HG03064 (cell line): ENCODE data around the gene CYP11A1.
"Not testable (repeated sequence)": the region's sequence is repeated elsewhere in the genome, so short reads cannot be mapped to it uniquely, and the experiment has no call there.

ENCODE experiments used
- ATAC-seq: cut with Tn5 transposase; IDR thresholded peaks from one replicate; pipeline ENCODE4 v1.9.1; 2021; ENCODE audit warnings: low read depth; ENCODE audit not compliant: unreplicated experiment

Gene CYP11A1

DNA sequence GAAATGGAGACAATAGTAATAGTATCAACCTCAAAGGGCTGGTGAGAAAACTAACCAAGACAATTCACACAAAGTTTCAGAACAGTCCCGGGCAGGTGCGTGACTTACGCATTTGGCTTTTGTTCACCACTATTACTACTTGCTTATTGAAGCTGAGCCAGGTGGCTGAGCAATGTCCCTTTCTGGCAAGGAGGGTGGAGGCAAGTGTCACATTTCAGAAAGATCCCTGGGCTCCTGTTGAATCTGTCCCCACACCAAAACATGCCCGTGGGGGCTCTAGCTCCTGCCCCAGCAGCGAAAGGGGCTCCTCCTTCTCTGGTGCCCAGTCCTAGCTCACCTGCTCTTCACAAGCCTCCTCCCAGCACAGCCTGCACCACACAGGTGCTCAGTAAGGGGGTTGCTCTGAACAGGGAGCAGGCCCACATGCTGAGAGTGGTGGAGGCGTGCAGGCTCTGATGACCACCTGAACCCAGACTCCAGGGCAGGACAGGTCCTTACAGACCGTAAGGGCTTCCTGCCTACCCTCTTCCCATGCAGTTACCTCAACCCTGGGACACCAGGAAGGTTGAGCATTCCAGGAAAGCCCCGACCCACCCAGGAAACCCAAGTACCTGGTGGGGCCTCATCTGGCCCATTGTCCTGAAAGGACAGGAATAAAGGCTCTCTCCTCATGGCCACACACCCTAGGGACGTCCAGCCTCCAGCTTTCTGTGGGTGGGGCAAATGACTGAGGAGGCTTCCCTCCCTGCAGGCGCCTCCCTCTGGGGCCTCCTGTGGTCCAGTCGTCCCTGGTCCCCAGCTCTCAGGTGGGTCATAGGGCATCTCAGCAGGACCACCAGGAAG is 33.7 kb upstream of the CYP11A1 start:
- no peak for ATAC-seq

DNA sequence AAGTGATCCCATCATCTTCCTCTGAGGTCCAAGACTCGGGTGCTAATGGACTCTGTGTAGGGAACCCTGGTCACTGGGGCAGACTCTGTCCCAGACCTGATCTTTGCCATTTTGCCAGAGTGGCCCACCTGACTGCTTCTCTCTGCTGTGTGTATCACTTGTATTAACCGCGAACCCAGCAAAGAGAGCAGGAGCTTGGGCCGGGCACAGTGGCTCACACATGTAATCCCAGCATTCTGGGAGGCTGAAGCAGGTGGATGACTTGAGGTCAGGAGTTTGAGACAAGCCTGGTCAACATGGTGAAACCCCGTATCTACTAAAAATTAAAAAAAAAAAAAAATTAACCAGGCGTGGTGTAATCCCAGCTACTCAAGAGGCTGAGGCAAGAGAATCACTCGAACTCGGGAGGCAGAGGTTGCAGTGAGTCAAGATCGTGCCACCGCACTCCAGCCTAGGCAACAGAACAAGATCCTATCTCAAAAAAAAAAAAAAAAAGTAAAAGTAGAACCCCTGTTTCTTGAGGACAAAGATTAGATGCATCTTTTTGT is 32.9 kb upstream of the CYP11A1 start:
- ATAC-seq: no peak

DNA sequence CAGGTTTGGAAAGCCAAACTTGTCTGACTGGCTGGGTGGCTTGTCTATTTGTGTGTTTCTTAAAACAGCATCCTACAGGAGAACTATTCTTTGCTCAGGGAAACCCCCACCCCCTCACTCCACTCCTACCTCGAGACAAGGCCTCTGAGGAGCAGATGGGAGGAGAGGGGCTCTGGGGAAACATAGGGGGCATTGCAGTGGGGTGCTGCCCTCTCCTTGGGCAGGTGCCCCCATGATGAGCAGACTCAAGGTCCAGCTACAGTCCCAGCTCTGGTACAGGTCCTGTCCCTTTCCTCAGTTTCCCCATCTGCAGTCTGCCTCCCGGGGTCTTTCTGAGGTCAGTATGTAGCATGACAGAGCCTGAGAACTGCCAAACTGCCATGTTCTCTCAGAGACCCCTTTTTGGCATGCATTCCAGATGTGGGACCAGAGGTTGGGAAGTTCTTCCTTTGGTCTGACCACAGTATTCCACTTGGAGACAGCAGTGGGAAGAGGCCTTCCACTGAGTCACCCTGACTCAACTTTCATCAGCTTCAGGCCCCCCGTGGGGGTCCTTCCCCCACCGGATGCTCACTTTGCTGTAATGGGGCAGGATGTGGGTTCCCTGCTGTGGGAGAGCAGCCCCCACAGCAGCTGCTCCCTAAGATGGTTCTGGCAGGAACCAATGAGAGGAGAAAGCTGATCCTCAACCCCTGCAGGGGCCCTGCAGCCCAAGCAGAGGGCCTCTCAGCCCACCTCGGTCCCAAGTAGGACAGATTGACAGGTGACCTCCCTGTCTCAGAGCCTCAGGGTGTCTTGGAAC is 32.3 kb upstream of the CYP11A1 start:
- ATAC-seq: no peak

DNA sequence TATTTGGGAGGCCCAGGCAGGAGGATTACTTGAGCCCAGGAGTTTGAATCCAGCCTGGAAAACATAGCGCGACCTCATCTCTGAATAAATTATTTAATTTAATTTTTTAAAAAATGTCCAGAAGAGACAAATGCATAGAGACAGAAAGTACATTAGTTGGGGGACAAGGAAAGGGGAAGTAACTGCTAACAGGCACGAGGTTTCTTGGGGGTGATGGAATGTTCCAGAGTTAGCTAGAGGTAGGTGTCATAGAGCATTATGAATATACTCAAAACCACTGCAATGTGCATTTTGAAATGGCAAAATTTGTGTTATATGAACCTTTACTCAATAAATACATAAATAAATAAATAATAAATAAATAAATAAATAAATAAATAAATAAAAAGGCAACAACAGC is 31.7 kb upstream of the CYP11A1 start:
- ATAC-seq: no peak

DNA sequence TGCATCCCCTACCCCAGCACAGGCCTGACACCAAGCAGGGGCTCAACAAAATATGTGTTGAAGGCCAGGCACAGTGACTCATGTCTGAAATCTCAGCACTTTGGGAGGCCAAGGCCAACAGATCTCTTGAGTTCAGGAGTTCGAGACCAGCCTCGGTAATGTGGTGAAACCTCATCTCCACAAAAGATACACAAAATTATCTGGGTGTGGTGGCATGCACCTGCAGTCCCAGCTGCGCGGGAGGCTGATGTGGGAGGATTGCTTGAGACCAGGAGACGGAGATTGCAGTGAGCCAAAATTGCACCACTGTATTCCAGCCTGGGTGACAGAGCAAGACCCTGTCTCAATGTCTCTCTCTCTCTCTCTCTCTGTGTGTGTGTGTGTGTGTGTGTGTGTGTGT is 30.7 kb upstream of the CYP11A1 start:
- no peak for ATAC-seq

DNA sequence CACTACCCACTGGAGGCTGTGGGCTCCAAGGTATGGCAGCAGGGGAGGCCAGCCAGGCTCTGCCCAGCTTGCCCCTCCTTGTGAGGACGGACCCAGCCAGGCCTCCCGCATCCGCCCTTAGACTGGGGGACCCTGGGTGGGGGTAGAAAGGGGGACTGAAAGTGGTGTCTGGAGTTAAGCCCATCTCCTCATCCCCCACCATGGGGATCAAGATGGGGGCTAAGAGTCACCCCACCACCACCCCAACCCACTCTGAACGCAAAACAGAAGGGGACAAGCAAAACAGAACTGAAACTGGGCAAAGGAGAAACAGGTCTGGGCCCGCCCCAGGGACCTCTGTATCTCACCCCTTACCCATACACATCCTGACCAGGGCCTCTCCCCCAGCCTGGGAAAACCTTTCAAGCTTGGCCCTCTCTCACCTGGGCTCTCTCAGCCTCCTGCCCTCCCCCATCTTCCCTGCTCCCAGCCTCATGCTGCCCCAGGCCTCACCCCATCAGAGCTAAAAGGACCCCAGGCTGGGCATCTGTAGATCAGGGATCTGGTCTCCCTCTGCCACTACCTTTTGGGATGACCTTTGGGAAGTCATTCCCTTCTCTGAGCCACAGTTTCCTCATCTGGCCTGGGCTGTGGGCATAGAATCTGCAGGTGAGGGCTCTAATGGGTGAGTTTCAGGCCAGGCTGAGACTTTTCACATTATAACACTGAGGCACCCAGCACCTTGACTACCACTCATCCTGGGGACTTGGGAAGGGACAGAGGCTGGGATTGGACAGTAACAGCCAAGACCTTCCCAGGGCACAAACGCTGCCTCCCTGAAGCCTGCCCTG is 30.0 kb upstream of the CYP11A1 start:
- ATAC-seq: no peak

DNA sequence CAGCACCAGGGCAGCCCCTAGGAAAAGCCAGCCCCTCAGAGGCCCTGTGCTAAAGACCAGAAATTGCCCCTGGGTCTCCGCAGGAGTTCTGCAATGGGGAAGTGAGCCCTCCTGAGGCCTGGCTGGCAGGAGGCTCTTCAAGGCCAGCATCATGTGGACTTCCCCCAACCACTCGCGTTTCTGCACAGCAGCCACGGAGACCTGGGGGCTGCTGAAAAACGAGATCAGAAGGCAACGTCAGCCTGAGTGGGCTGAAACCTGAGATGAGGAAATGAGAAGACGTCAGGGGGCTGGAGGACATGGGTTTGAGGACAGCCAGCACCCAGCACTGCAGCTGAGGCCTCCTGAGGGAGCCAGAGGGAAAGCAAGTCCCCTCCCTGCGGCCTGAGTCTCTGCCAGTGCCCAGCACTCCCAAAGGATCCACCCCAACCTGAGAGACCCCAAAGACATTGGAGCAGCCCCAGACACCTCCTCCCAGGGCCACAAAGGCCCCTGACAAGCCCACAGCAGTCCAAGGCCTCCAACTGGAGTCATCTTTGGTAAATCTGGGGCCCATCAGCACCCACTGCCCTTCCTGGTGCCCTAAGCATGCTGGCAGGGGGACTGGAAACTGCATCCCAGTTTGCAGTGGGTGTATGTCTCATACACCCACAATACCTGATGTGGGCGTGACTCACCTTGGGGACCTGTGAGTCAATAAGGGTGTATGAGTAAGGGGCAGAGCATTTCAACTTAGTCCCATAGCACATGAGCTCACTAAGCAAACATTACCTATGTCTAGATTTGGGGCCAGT is 29.2 kb upstream of the CYP11A1 start:
- no peak for ATAC-seq

DNA sequence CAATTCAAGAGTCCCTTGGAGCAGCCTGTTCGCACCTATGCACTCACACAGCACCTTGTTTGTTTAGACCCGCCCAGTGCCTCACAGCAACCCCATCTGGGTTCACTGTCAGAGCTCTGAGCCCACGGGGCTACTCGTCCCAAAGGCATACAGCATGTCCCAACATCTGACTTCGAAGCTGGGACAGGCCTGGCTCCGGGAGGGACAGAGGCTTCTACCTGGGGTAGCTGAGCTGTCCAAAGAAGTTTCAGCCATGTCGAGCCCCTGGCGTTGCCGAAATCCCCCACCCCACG is 28.6 kb upstream of the CYP11A1 start:
- ATAC-seq: no peak

DNA sequence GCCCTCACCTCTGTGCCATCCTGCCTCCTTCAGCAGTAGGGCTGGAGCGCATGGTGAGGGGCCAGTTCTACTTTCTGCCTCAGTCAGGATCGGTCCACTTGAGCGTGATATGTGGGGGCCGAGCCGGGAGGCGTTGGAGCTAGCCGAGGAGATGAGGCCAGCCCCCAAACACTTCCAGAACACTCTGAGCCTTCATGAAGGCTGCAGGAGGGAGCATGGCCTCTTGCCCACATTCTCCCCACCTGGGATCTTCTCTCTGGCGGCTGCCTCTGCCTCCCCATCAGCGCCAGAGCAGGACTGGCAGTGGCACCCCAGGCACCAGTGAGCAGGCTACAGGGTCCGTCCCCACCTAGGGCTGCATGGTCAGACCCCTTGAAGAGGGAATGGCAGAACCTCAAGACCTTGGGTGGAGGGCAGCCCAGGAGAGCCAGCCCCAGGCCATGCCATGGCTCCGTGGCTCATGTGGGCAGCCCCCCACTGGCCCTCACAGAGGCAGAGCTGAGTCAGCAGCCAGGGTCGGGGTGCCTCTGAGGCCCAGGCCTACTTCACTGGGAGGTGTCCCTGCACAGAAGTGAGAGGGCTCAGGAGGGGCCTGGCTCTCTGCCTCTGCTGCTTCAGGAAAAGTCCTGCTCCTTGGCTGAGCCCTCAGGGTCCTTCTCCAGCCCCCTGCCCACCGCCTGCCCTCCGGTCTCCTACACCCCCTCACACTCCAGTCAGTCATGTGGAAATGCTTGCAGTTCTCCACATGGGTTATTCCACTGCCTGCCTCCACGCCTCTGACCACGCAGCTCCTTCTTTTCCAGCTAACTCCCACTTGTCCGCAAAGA is 28.1 kb upstream of the CYP11A1 start:
- ATAC-seq: no peak

DNA sequence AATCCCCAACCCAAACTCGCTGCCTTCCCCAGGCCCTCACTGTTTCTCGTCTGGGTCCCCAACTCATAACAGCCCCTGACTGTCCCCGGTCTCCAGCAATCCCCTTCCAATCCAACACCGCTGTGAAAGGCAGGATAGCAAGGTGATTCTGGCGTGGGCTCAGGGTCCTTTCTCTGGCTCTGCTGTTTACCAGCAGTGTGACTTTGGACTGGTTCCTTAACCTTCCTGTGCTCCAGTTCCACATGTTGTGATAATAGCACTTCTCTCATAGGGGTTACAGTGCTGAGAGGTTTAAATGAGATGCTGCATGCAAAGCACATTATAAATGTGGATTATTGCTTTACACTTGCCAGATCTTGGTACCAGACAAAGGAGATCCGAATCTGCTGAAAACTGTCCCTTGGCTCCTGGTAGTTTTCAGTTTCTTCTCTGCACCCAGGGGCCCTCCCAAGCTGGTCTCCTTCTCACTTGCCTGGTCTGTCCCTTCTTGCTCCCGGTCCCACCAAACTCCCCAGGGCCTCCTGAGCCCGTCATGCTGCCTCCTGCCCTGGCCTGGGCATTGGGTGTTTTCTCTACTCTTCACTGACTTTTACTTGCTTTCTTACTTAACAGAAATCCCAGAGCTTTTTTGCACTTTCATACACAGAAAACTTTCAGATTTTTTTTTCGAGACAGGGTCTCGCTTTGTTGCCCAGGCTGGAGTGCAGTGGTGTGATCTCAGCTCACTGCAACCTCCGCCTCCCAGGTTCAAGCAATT is 26.8 kb upstream of the CYP11A1 start:
- ATAC-seq: no peak

DNA sequence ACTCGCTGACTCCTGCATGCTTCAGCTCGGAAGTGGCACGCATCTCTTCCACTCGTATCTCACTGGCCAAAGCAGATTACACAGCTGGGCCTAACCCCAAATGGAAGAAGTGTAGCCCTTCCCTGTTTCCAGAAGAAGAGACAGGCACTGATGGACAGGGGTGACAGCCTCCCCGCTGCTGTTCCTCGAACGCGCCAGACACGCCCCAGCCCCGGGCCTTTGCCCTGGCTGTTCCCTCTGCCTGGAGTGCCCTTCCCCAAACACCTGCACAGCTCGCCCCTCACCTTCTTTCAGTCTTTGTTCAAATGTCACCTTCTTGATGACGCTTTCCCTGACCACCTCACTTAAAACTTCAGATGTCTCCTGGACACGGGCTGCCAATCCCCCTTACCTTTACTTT is 26.0 kb upstream of the CYP11A1 start:
- ATAC-seq: no peak

DNA sequence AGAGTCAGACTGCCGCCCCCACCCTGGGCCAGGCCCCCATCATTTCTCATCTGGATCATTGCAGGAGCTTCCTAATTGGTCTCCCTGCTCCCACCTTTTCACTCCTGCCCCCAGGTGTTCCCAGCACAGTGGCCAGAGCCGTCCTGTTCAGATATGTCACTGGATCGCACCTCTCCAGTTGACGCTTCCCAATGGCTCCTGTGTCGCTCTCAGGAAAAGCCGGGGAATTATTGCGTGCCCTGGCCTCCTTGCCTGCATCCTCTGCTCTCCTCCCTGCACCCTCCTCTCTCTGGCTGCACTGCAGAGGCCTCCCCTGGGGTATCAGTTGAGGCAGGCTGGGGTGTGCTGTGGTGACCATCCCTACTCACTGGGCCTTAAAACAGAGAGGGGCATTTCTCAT is 25.5 kb upstream of the CYP11A1 start:
- ATAC-seq: no peak

DNA sequence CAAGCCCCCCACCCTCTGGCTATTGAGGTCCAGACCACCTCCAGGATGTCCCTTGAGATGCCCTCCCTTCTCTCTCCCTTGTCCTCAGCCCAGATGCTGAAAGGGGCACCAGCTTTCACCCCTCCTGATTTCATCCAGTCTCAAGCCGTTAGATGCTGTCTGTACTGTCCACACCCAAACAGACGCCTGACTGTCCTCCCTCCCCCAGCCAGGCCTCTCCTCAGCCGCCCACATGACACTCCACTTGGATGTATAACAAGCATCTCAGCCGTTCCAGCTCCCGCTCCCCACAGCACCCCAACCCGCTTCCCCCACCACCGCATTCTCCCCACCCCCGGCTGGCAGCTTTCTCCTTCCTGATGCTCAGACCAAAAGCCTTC is 25.0 kb upstream of the CYP11A1 start:
- ATAC-seq: no peak

DNA sequence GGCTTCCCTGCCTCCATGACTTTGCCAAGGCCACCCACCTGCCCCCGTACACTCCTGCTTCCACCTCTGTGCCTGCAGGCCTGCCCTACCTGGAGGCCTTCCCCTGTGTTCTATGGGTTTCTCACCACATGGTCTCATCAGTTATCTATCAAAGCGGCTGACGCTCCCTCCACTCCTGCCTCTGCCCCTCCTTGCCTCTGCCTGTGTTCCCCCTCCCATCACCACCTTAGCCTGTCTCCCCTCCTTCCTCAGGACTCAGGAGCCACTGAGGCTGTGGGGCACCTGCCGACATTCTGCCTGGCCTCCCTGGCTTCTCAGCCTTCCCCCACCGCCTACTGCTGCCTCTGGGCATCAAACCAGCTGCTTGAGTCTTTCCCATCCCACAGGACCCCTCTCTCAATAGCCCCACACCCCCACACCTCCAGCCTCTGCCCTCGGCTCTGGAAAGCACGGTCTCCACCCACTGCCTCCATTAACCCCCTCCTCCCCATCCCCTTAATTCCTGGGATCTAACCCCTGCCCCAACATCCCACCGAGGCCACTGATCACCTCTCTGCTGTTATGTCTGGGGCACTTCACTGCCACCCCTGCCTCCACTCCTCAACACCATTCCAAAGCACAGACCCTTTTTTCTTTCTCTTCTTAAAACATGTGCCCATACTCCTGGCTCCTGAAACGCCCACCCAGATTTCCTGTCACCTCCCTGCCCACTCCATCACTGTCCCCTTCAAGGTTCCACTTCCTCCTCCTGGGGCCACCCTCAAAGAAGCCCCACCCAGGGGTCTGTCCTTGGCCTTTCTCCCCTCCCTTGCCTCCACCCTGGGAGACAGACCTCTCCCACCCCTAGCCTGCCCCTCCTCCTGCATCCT is 24.4 kb upstream of the CYP11A1 start:
- no peak for ATAC-seq

DNA sequence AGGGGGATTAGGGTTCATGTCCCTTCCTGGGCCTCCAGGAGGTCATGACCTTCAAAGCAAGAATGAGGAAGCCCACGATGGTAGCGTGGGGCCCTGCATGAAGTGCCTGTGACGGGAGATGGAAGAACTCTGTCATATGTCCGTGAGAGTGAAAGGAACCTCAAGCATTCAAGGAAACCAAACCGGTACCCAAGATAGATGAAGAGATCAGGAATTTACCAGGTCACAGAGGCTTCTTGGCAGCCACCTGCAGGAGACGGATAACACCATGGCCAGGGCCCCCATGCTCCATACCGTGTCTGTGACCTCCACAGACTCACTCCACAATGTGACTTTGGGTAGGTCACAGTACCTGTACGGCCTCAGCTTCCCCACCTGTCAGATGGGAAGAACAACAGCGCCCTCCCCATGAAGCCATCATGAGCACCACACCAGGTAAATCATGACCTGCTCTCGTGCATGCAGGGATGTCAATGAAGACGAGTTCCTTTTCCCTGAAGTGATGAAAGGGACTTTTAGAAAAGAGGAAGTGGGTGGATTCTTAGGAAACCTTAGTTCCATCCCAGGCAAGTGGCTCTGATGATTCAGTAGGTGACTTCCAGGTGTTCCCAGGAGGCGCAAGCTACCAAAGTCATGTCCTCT is 23.3 kb upstream of the CYP11A1 start:
- no peak for ATAC-seq

DNA sequence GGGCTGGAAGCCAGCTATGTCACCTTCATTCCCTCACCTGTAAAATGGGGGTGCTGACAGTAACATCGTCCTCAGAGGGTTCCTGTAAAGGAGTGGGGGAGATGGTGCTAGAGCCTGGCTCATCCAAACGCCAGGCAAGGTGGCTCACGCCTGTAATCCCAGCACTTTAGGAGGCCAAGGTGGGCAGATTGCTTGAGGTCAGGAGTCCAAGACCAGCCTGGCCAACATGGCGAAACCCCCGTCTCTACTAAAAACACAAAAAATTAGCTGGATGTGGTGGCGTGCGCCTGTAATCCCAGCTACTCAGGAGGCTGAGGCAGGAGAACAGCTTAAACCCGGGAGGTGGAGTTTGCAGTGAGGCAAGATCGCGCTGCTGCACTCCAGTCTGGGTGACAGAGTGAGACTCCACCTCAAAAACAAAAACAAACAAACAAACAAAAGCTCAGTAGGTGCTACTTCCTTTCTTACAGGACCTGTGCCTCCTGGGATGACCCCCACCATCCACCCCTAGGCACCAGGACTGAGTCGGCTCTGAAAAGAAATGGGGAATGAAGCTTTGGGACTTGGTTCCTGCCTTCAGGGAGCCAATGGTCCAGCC is 22.7 kb upstream of the CYP11A1 start:
- not testable (repeated sequence) for ATAC-seq
